Keratinocyte (primary cell): ENCODE results near the gene SLC12A3.

Experiments used
- EZH2 ChIP-seq: IDR thresholded peaks from one replicate; pipeline ENCODE4 v1.6.1; 2012; ENCODE audit warnings: inconsistent platforms, mild to moderate bottlenecking, low read length, moderate library complexity
- TF ChIP-seq, protein P1 (sequence below), 3 experiments: IDR thresholded peaks in 1 of 3; conservative IDR thresholded peaks in 1 of 3; optimal IDR thresholded peaks in 1 of 3; 2 replicates in 2 of 3; 3 replicates in 1 of 3; pipeline versions ENCODE3 to v1.5.1; 2011; ENCODE audit warnings: low read length in 3 of 3, mild to moderate bottlenecking in 3 of 3, moderate library complexity in 2 of 3, control low read depth in 1 of 3, inconsistent platforms in 1 of 3; ENCODE audit not compliant: insufficient read depth in 2 of 3; ENCODE audit errors: extremely low read depth in 1 of 3

DNA sequence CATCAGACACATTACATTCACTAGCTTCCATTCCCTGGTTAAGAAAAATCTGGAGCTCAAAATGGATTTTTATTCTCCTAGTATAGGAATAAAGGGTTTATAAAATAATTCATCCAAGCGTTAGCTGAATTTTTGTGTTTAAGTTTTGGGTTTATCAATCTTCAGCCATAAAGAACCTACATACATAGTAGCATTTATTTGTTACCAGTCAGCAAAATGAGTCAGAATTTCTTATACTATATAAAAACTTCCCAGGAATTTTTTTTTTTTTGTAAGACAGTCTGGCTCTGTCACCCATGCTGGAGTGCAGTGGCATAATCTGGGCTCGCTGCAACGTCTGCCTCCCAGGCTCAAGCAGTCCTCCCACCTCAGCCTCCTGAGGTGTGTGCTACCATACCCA, 40.2 kb upstream of the SLC12A3 start:
- TF ChIP-seq, protein P1, sequence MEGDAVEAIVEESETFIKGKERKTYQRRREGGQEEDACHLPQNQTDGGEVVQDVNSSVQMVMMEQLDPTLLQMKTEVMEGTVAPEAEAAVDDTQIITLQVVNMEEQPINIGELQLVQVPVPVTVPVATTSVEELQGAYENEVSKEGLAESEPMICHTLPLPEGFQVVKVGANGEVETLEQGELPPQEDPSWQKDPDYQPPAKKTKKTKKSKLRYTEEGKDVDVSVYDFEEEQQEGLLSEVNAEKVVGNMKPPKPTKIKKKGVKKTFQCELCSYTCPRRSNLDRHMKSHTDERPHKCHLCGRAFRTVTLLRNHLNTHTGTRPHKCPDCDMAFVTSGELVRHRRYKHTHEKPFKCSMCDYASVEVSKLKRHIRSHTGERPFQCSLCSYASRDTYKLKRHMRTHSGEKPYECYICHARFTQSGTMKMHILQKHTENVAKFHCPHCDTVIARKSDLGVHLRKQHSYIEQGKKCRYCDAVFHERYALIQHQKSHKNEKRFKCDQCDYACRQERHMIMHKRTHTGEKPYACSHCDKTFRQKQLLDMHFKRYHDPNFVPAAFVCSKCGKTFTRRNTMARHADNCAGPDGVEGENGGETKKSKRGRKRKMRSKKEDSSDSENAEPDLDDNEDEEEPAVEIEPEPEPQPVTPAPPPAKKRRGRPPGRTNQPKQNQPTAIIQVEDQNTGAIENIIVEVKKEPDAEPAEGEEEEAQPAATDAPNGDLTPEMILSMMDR (optimal IDR thresholded peaks at IDR 0.05 in 1 of 3, IDR thresholded peaks at IDR 0.05 in 1 of 3, conservative IDR thresholded peaks at IDR 0.05 in 1 of 3; ENCODE audit: extremely low read depth in 1 of 3, insufficient read depth in 2 of 3, low read length in 3 of 3): no peak
- no peak for TF ChIP-seq EZH2
